ENCODE data around the gene ETF1.

The ETF1 gene

GRCh38 chr5:138569782-138570181 is 26.7 kb upstream of the ETF1 start:
- H3K4me1 Mint-ChIP-seq = peaks cover 59% of the 10 kb centered on the region
- H3K4me3 Mint-ChIP-seq = no peak overlapping the region
- DNase-seq (ENCODE audit: low spot score in 2 of 2) (no peak), ATAC-seq (peak; percentile 8)
- H3K9me3 Mint-ChIP-seq = no peaks in the 10 kb centered on the region
- no peak overlapping the region for H3K27ac Mint-ChIP-seq
- H3K36me3 Mint-ChIP-seq = peaks cover 100% of the 10 kb centered on the region

- Mint-ChIP-seq H3K27ac (peak overlapping the region; percentile 94), H3K4me1 (peaks cover 64% of the 10 kb centered on the region), H3K36me3 (peaks cover 100% of the 10 kb centered on the region), H3K4me3 (no peak overlapping the region), H3K9me3 (no peaks in the 10 kb centered on the region)
- no peak for ATAC-seq
- no peak for DNase-seq (ENCODE audit: low spot score in 2 of 2)
These were observed 25.2 kb upstream of the ETF1 start for GRCh38 chr5:138568061-138568824.

- Mint-ChIP-seq H3K36me3 (peaks cover 100% of the 10 kb centered on the region), H3K9me3 (no peaks in the 10 kb centered on the region), H3K4me3 (peak overlapping the region; percentile 47), H3K4me1 (peaks cover 60% of the 10 kb centered on the region), H3K27ac (peak overlapping the region; percentile 94)
- DNase-seq (ENCODE audit: low spot score in 2 of 2) (no peak), ATAC-seq (no peak)
These were observed 23.8 kb upstream of the ETF1 start for GRCh38 chr5:138566792-138567191.

GRCh38 chr5:138565100-138565821 is 22.2 kb upstream of the ETF1 start:
- Mint-ChIP-seq H3K4me1 (peaks cover 61% of the 10 kb centered on the region), H3K27ac (peak overlapping the region; percentile 94), H3K4me3 (peak overlapping the region; percentile 47), H3K36me3 (peaks cover 100% of the 10 kb centered on the region), H3K9me3 (no peaks in the 10 kb centered on the region)
- DNase-seq (ENCODE audit: low spot score in 2 of 2) = peak; percentile 21 to 67
- ATAC-seq = peak; percentile 95

GRCh38 chr5:138564242-138564641 is 21.2 kb upstream of the ETF1 start:
- Mint-ChIP-seq H3K4me1 (peaks cover 63% of the 10 kb centered on the region), H3K9me3 (no peaks in the 10 kb centered on the region), H3K4me3 (no peak overlapping the region), H3K27ac (peak overlapping the region; percentile 94), H3K36me3 (peaks cover 100% of the 10 kb centered on the region)
- DNase-seq (ENCODE audit: low spot score in 2 of 2) (no peak), ATAC-seq (no peak)

- Mint-ChIP-seq H3K9me3 (no peaks in the 10 kb centered on the region), H3K36me3 (peaks cover 100% of the 10 kb centered on the region), H3K4me3 (no peak overlapping the region), H3K4me1 (peaks cover 63% of the 10 kb centered on the region), H3K27ac (peak overlapping the region; percentile 74)
- ATAC-seq = no peak
- no peak for DNase-seq (ENCODE audit: low spot score in 2 of 2)
These were observed 20.5 kb upstream of the ETF1 start for GRCh38 chr5:138563340-138564118.

- Mint-ChIP-seq H3K4me1 (peaks cover 44% of the 10 kb centered on the region), H3K4me3 (no peak overlapping the region)
These were observed 17.9 kb upstream of the ETF1 start for GRCh38 chr5:138560971-138561370.

GRCh38 chr5:138559937-138560336 is 16.9 kb upstream of the ETF1 start:
- DNase-seq (ENCODE audit: low spot score in 2 of 2) (no peak), ATAC-seq (no peak)
- H3K4me1 Mint-ChIP-seq = peaks cover 35% of the 10 kb centered on the region
- H3K9me3 Mint-ChIP-seq = no peaks in the 10 kb centered on the region
- H3K27ac Mint-ChIP-seq = peak overlapping the region; percentile 75
- peaks cover 100% of the 10 kb centered on the region for H3K36me3 Mint-ChIP-seq
- H3K4me3 Mint-ChIP-seq = no peak overlapping the region

More at GRCh38 chr5:138560971-138561370, 17.9 kb upstream of the ETF1 start:
- no peaks in the 10 kb centered on the region for H3K9me3 Mint-ChIP-seq
- DNase-seq (ENCODE audit: low spot score in 2 of 2) (no peak), ATAC-seq (no peak)
- no peak overlapping the region for H3K27ac Mint-ChIP-seq
- H3K36me3 Mint-ChIP-seq = peaks cover 100% of the 10 kb centered on the region

GRCh38 chr5:138557677-138558076 is 14.6 kb upstream of the ETF1 start:
- H3K4me3 Mint-ChIP-seq = no peak overlapping the region
- H3K27ac Mint-ChIP-seq = no peak overlapping the region
- no peak for DNase-seq (ENCODE audit: low spot score in 2 of 2)
- peaks cover 100% of the 10 kb centered on the region for H3K36me3 Mint-ChIP-seq
- H3K4me1 Mint-ChIP-seq = peaks cover 16% of the 10 kb centered on the region
- ATAC-seq = no peak
- H3K9me3 Mint-ChIP-seq = no peaks in the 10 kb centered on the region

- ATAC-seq = no peak
- no peak overlapping the region for H3K4me3 Mint-ChIP-seq
- DNase-seq (ENCODE audit: low spot score in 2 of 2) = no peak
- no peaks in the 10 kb centered on the region for H3K9me3 Mint-ChIP-seq
- peaks cover 12% of the 10 kb centered on the region for H3K4me1 Mint-ChIP-seq
- peak overlapping the region; percentile 27 for H3K27ac Mint-ChIP-seq
- H3K36me3 Mint-ChIP-seq = peaks cover 98% of the 10 kb centered on the region
These were observed 11.1 kb upstream of the ETF1 start for GRCh38 chr5:138554143-138554542.

GRCh38 chr5:138553437-138554095 is 10.5 kb upstream of the ETF1 start:
- no peak for ATAC-seq
- peaks cover 92% of the 10 kb centered on the region for H3K36me3 Mint-ChIP-seq
- H3K4me1 Mint-ChIP-seq = peaks cover 10% of the 10 kb centered on the region
- no peak overlapping the region for H3K4me3 Mint-ChIP-seq
- DNase-seq (ENCODE audit: low spot score in 2 of 2) = no peak
- peak overlapping the region; percentile 27 for H3K27ac Mint-ChIP-seq
- H3K9me3 Mint-ChIP-seq = no peaks in the 10 kb centered on the region

GRCh38 chr5:138552657-138553056 is 9.6 kb upstream of the ETF1 start:
- ATAC-seq = no peak
- peaks cover 18% of the 10 kb centered on the region for H3K4me1 Mint-ChIP-seq
- peak overlapping the region; percentile 60 for H3K27ac Mint-ChIP-seq
- no peaks in the 10 kb centered on the region for H3K9me3 Mint-ChIP-seq
- no peak overlapping the region for H3K4me3 Mint-ChIP-seq
- DNase-seq (ENCODE audit: low spot score in 2 of 2) = no peak
- H3K36me3 Mint-ChIP-seq = peaks cover 90% of the 10 kb centered on the region

- H3K4me1 Mint-ChIP-seq = peaks cover 36% of the 10 kb centered on the region
- H3K36me3 Mint-ChIP-seq = peaks cover 80% of the 10 kb centered on the region
- DNase-seq (ENCODE audit: low spot score in 2 of 2) = no peak
- no peak overlapping the region for H3K4me3 Mint-ChIP-seq
- H3K9me3 Mint-ChIP-seq = no peaks in the 10 kb centered on the region
- no peak for ATAC-seq
- no peak overlapping the region for H3K27ac Mint-ChIP-seq
These were observed 6.4 kb upstream of the ETF1 start for GRCh38 chr5:138549414-138549813.

- H3K27ac Mint-ChIP-seq = no peak overlapping the region
- H3K4me1 Mint-ChIP-seq = peaks cover 57% of the 10 kb centered on the region
- DNase-seq (ENCODE audit: low spot score in 2 of 2) = no peak
- peaks cover 80% of the 10 kb centered on the region for H3K36me3 Mint-ChIP-seq
- peak overlapping the region; percentile 92 for H3K4me3 Mint-ChIP-seq
- H3K9me3 Mint-ChIP-seq = no peaks in the 10 kb centered on the region
- no peak for ATAC-seq
These were observed 3.0 kb upstream of the ETF1 start for GRCh38 chr5:138545919-138546562.
